ENCODE results near the gene BLACAT1. TPM values are rescaled to one million over a fixed set of nuclear protein-coding genes. Genes with fewer than 3 reads are reported as not detected.
A peak's percentile ranks its signal among the peaks of the same experiment; 100 is the strongest.

BLACAT1 gene
- total RNA-seq, 1 experiment from 2014 or later, result 13.5 TPM

- intact Hi-C loops (cut with micrococcal nuclease; ENCODE audit: unreplicated experiment), result loop anchor here (2.0 kb wide), 1 partner anchor 37 kb away; no protein-coding TSS in a partner anchor
- CTCF ChIA-PET, result interaction anchor here (0.5 to 1.0 kb wide), 4 partner anchors 9 to 205 kb away, joined by 3 to 4 read pairs (median 3); no protein-coding TSS in a partner anchor
- Histone ChIP-seq H3K27me3 (ENCODE audit: insufficient read depth, low read depth) (0 out of 2 replicates have a peak, but pooled peaks cover 2% of the 10 kb centered on the region), H3K4me3 (no peak overlapping the region), H3K79me2 (ENCODE audit: low read depth) (no peaks in the 10 kb centered on the region), H3F3A (ENCODE audit: insufficient read depth, low read depth) (peaks cover 6% of the 10 kb centered on the region), H2AFZ (no peak overlapping the region), H3K36me3 (ENCODE audit: low read depth) (no peaks in the 10 kb centered on the region), H3K9me2 (ENCODE audit: insufficient read depth) (no peaks in the 10 kb centered on the region), H3K27ac (peak overlapping the region; percentile 40; the same call in 1 of the 2 replicates), H3K4me2 (peak overlapping the region; percentile 39), H3K4me1 (replicated peaks; ENCODE audit: insufficient read depth) (peaks cover 16% of the 10 kb centered on the region), H3K9me3 (ENCODE audit: insufficient read depth, low read depth) (no peaks in the 10 kb centered on the region), H4K20me1 (ENCODE audit: insufficient read depth) (no peaks in the 10 kb centered on the region)
- BruUV-seq (replicated peaks), result no TSS peak
- POLR2A ChIA-PET (ENCODE audit: unreplicated experiment), result interaction anchor here (0.5 to 1.0 kb wide), 4 partner anchors 27 to 252 kb away, joined by 3 to 9 read pairs (median 4); partner anchors contain the start of gene CDK18
- TF ChIP-seq CTCF (conservative IDR thresholded peaks at IDR 0.05) (no peak), EZH2 (IDR thresholded peaks at IDR 0.05; ENCODE audit: low read depth) (no peak)
- peak; percentile 92 to 97 for DNase-seq
Observed at GRCh38 chr1:205477759-205478247, 22.0 kb upstream of the BLACAT1 start.

GRCh38 chr1:205477121-205477758 lies 21.4 kb upstream of the BLACAT1 start:
- no peaks in the 10 kb centered on the region for H3K79me2 ChIP-seq (ENCODE audit: low read depth)
- no peak for TF ChIP-seq EZH2 (IDR thresholded peaks at IDR 0.05; ENCODE audit: low read depth)
- TF ChIP-seq CTCF (conservative IDR thresholded peaks at IDR 0.05), result no peak
- H3K36me3 ChIP-seq (ENCODE audit: low read depth), result no peaks in the 10 kb centered on the region
- H3K4me1 ChIP-seq (replicated peaks; ENCODE audit: insufficient read depth), result peaks cover 16% of the 10 kb centered on the region
- H2AFZ ChIP-seq, result no peak overlapping the region
- no peaks in the 10 kb centered on the region for H3K9me3 ChIP-seq (ENCODE audit: insufficient read depth, low read depth)
- 0 out of 2 replicates have a peak, but pooled peaks cover 2% of the 10 kb centered on the region for H3K27me3 ChIP-seq (ENCODE audit: insufficient read depth, low read depth)
- peaks cover 6% of the 10 kb centered on the region for H3F3A ChIP-seq (ENCODE audit: insufficient read depth, low read depth)
- intact Hi-C loops (cut with micrococcal nuclease; ENCODE audit: unreplicated experiment), result no loop called here
- no peak overlapping the region for H3K4me3 ChIP-seq
- ChIA-PET POLR2A (ENCODE audit: unreplicated experiment) (interaction anchor here (0.7 to 1.0 kb wide), 2 partner anchors 27 to 252 kb away, joined by 4 to 9 read pairs; no protein-coding TSS in a partner anchor), CTCF (interaction anchor here (1.0 kb wide), 1 partner anchor 42 kb away, joined by 4 read pairs; no protein-coding TSS in a partner anchor)
- H3K27ac ChIP-seq, result no peak overlapping the region; the same call in 1 of the 2 replicates
- no peak for DNase-seq
- no peaks in the 10 kb centered on the region for H3K9me2 ChIP-seq (ENCODE audit: insufficient read depth)
- no TSS peak for BruUV-seq (replicated peaks)
- no peaks in the 10 kb centered on the region for H4K20me1 ChIP-seq (ENCODE audit: insufficient read depth)
- H3K4me2 ChIP-seq, result peak overlapping the region; percentile 39

- H3K9me2 ChIP-seq (ENCODE audit: insufficient read depth), result no peaks in the 10 kb centered on the region
- ChIA-PET POLR2A (ENCODE audit: unreplicated experiment) (no interaction called here), CTCF (no interaction called here)
Observed at GRCh38 chr1:205476648-205477047, 20.8 kb upstream of the BLACAT1 start.

More at GRCh38 chr1:205476648-205477047, 20.8 kb upstream of the BLACAT1 start:
- H3K36me3 ChIP-seq (ENCODE audit: low read depth), result no peaks in the 10 kb centered on the region
- H3K79me2 ChIP-seq (ENCODE audit: low read depth), result no peaks in the 10 kb centered on the region
- H3K4me3 ChIP-seq, result no peak overlapping the region
- no peak overlapping the region for H3K4me2 ChIP-seq
- H3K4me1 ChIP-seq (replicated peaks; ENCODE audit: insufficient read depth), result peaks cover 16% of the 10 kb centered on the region
- no peak for DNase-seq
- H3K27me3 ChIP-seq (ENCODE audit: insufficient read depth, low read depth), result 0 out of 2 replicates have a peak, but pooled peaks cover 2% of the 10 kb centered on the region
- H2AFZ ChIP-seq, result no peak overlapping the region
- H3K27ac ChIP-seq, result no peak overlapping the region
- no peak for TF ChIP-seq CTCF (conservative IDR thresholded peaks at IDR 0.05)
- no peak for TF ChIP-seq EZH2 (IDR thresholded peaks at IDR 0.05; ENCODE audit: low read depth)
- H4K20me1 ChIP-seq (ENCODE audit: insufficient read depth), result no peaks in the 10 kb centered on the region
- H3F3A ChIP-seq (ENCODE audit: insufficient read depth, low read depth), result peaks cover 6% of the 10 kb centered on the region
- H3K9me3 ChIP-seq (ENCODE audit: insufficient read depth, low read depth), result no peaks in the 10 kb centered on the region
- no TSS peak for BruUV-seq (replicated peaks)
- intact Hi-C loops (cut with micrococcal nuclease; ENCODE audit: unreplicated experiment), result no loop called here
